K562 treated with DMSO at 1 percent for 48 hours (cell line): ENCODE data around the gene TFDP1. TPM values are rescaled to one million over a fixed set of nuclear protein-coding genes. Genes with fewer than 3 reads are reported as not detected.

Experiments
- total RNA-seq: library from RNA; unstranded; fragments of 300-600 nt; gene quantifications from 2 replicates; pipeline ENCODE4 v1.2.3, GENCODE V29; 2022; ENCODE audit warnings: low replicate concordance; ENCODE audit errors: extremely low read depth

Gene TFDP1, protein sequence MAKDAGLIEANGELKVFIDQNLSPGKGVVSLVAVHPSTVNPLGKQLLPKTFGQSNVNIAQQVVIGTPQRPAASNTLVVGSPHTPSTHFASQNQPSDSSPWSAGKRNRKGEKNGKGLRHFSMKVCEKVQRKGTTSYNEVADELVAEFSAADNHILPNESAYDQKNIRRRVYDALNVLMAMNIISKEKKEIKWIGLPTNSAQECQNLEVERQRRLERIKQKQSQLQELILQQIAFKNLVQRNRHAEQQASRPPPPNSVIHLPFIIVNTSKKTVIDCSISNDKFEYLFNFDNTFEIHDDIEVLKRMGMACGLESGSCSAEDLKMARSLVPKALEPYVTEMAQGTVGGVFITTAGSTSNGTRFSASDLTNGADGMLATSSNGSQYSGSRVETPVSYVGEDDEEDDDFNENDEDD
- total RNA-seq: not detected in 2 replicates

DNA sequence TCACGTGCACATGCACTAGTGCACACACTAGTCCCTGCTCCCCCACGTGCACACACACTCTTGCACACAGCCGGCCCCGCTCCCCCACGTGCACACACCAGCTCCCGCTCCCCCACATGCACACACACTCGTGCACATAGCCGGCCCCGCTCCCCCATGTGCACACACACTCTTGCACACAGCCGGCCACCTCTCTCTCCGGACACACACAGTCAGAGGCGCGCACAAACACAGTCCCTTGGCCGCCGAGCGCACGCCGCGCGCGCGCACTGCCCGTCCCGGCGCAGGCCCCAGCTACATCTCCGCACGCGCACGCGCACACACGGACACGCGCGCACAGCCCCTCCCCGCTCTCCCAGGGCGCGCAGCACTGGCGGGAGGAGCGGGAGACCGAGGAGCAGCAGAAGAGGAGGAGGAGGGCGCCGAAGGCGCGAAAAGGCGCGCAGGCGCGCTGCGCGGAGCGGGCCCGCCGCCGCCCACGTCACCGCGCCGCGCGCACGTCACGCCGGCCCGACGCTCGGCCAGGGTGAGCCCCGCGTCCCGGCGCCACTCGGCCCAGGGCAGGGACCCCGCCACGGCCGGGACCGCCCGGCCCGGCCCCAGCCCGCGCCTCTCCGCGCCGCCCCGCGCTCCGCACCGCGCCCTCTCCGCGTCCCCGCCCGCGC lies at the start of gene TFDP1:
TFDP1 (plus strand) TSS at position 549 of the 665 bp plus-strand sequence. CDS start 1,085 bp downstream, outside the sequence.

DNA sequence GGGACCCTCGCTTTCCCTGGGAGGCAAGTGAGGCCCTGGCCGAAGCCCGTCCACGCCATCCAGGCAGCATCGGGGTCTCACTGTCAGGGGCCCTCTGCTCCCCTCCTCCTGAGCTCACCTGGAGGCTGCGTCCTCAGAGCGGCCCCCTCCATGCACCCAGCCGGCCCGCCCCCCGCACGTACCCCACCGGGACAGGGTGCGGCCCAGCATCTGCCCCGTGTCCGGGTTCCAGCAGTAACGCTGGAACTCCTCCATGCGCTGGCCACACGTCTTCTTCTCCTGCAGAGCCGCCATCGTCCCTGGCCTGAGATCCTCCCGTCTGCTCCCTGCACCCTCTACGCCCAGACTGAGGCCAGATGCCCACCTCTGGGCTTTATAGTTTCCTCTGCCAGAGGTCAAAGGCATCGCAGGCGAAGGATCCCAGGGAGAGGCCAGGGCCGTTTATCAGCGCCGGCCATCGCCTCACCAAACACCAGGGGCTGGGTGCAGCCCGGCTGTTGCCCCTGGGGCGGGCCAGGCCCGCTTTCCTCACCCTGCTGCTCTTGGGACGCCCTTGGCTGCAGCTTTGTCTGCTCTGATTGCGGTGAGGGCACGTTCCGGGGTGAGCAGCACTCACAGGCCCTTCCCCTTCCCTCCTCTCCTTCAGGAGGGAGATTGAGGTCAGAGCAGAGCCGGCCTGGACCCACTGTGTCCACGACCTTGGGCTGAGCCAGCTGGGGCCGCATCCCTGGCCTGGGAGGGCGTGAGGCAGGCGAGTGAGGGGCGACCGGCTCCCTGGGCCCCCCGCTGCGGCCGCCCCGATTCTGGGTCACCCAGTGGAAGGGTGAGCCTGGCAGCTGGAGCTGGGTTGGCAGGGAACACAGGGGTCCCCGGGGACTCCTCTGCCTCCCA lies 73.5 kb downstream of the TFDP1 start, which contains the start of gene ATP4B:
ATP4B (minus strand) TSS at position 348 of the 891 bp plus-strand sequence; CDS start at position 294, 54 bp downstream.

DNA sequence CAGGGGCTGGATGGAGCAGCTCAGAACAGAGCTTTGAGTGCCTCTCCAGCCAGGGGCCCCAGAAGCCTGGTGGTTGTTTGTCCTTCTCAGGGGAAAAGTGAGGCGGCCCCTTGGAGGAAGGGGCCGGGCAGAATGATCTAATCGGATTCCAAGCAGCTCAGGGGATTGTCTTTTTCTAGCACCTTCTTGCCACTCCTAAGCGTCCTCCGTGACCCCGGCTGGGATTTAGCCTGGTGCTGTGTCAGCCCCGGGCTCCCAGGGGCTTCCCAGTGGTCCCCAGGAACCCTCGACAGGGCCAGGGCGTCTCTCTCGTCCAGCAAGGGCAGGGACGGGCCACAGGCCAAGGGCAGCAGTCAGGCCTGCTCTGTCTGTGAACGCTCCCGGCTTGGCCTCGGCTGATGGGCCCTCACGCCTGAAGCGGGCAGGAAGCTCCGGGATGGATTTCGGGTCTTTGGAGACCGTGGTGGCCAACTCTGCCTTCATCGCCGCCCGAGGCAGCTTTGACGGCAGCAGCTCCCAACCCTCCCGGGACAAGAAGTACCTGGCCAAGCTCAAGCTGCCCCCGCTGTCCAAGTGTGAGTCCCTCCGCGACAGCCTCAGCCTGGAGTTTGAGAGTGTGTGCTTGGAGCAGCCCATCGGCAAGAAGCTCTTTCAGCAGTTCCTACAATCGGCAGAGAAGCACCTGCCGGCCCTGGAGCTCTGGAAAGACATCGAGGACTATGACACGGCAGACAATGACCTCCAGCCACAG lies 82.6 kb downstream of the TFDP1 start, which contains the start of gene GRK1:
GRK1 (plus strand) TSS at position 269 of the 751 bp plus-strand sequence; CDS start at position 437, 168 bp downstream.

Other genes starting within 250 kb of the TFDP1 start
- gene GRTP1, start 220.6 kb upstream of the TFDP1 start, total RNA-seq: not detected in 2 replicates
- gene ADPRHL1, start 131.3 kb upstream of the TFDP1 start, total RNA-seq: not detected in 2 replicates
- not detected in 2 replicates for gene DCUN1D2, start 94.0 kb upstream of the TFDP1 start, total RNA-seq
- gene ATP4B, start 73.4 kb downstream of the TFDP1 start, total RNA-seq: not detected in 2 replicates
- not detected in 2 replicates for gene GRK1, start 82.5 kb downstream of the TFDP1 start, total RNA-seq
- gene TMEM255B, start 174.5 kb downstream of the TFDP1 start, total RNA-seq: not detected in 2 replicates